Measurements from ENCODE around the gene HYAL3. TPM values are rescaled to one million over a fixed set of nuclear protein-coding genes. Genes with fewer than 3 reads are reported as not detected.

Gene HYAL3
- total and polyA plus RNA-seq, 2 of the 13 experiments (the other 11 are each of a cell fraction or from before 2014, with no cell fraction given): 5.5 to 10.4 TPM

- TF ChIP-seq XRCC5 (optimal IDR thresholded peaks at IDR 0.05; ENCODE audit: low read length) (no peak), ZNF792 (CRISPR knock-in tag; IDR thresholded peaks at IDR 0.05) (peak; percentile 69; the same call in 1 of the 2 replicates), ZNF281 (CRISPR knock-in tag; IDR thresholded peaks at IDR 0.05; ENCODE audit: borderline replicate concordance) (no peak), ATF7-NPFF (CRISPR knock-in tag; IDR thresholded peaks at IDR 0.05; ENCODE audit: low read depth) (peak; percentile 86), FOXC1 (CRISPR knock-in tag; IDR thresholded peaks at IDR 0.05; ENCODE audit: borderline replicate concordance) (peak; percentile 96; the same call in 1 of the 2 replicates), POGZ (CRISPR knock-in tag; IDR thresholded peaks at IDR 0.05) (no peak; the same call in 1 of the 2 replicates), TRIM24 (CRISPR knock-in tag; IDR thresholded peaks at IDR 0.05) (no peak), ZBTB40 (IDR thresholded peaks at IDR 0.05) (no peak), ZBTB40 (CRISPR knock-in tag; IDR thresholded peaks at IDR 0.05) (no peak), NFIC (IDR thresholded peaks at IDR 0.05; ENCODE audit: low read length) (no peak), HMG20B (CRISPR knock-in tag; conservative IDR thresholded peaks at IDR 0.05) (no peak), HIVEP1 (CRISPR knock-in tag; IDR thresholded peaks at IDR 0.05) (no peak; the same call in 1 of the 2 replicates), NFE2 (CRISPR knock-in tag; IDR thresholded peaks at IDR 0.05) (no peak), ZNF263 (CRISPR knock-in tag; IDR thresholded peaks at IDR 0.05) (peak; percentile 9)
- TF ChIP-seq, protein P1, sequence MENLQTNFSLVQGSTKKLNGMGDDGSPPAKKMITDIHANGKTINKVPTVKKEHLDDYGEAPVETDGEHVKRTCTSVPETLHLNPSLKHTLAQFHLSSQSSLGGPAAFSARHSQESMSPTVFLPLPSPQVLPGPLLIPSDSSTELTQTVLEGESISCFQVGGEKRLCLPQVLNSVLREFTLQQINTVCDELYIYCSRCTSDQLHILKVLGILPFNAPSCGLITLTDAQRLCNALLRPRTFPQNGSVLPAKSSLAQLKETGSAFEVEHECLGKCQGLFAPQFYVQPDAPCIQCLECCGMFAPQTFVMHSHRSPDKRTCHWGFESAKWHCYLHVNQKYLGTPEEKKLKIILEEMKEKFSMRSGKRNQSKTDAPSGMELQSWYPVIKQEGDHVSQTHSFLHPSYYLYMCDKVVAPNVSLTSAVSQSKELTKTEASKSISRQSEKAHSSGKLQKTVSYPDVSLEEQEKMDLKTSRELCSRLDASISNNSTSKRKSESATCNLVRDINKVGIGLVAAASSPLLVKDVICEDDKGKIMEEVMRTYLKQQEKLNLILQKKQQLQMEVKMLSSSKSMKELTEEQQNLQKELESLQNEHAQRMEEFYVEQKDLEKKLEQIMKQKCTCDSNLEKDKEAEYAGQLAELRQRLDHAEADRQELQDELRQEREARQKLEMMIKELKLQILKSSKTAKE (CRISPR knock-in tag; IDR thresholded peaks at IDR 0.05; ENCODE audit: borderline replicate concordance): peak; percentile 75; the same call in 1 of the 2 replicates
Measured at GRCh38 chr3:50337175-50337861, 38.1 kb upstream of the HYAL3 start (continued).
